ENCODE measurements around the gene ELAPOR1.
"Not testable (repeated sequence)": the region's sequence is repeated elsewhere in the genome, so short reads cannot be mapped to it uniquely, and the experiment has no call there.

Gene ELAPOR1

DNA sequence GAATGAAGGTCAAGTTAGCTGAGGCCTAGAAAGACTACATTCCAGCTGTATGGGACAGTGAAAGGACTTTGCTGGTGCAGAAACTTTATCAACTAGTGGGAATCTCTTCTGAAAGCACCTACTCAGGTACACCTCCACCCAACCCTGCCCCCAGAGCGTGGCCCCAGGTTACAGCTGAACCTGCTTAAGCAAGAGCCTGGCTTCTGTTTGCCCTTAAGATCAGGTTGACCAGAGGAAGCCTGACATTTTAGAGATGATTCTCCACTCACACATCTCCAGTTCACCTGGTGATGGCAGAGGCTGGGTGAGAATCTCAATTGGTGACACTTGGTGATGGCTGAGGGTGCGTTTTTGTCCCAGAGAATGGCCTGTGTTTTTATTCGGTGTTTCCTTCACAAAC lies 24.0 kb downstream of the ELAPOR1 start:
- no peak for DNase-seq

DNA sequence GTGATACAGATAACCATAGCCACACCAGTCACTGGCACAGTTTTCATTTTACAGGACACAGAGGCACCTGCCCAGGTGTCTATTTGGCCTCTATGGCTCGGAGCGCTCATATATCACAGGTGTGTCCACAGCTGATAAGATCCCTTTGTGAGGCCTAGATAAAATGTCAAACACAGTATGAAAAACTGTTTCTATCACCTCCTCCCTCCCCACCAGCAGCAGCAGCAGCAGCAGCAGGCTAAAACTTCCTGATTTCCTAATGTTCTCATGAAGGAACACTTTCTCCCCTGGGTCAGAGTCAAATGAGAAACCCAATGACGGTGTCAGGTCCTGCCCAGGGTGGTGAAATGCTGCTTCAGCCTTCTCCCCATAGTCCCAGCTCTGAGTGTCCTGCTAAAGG lies 24.4 kb downstream of the ELAPOR1 start:
- no peak for DNase-seq

DNA sequence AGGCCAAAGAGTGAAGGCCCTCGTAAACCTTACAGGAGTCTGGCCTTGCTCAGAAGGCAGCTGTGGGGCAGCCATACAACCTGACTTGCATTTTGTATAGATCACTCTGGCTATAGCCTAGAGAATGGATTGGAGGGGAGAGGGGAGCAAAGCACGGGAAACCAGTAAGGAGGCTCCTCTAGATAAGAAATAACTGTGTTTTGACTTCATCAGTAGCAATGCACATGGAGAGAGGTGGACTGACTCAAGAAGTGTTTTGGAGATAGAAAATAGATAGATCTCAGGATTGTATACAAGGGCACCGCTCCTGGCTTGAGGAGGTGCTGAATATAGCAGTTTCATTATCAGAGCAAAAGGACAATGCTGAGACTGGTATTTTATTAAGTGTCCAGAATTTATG lies 26.5 kb downstream of the ELAPOR1 start:
- no peak for DNase-seq

DNA sequence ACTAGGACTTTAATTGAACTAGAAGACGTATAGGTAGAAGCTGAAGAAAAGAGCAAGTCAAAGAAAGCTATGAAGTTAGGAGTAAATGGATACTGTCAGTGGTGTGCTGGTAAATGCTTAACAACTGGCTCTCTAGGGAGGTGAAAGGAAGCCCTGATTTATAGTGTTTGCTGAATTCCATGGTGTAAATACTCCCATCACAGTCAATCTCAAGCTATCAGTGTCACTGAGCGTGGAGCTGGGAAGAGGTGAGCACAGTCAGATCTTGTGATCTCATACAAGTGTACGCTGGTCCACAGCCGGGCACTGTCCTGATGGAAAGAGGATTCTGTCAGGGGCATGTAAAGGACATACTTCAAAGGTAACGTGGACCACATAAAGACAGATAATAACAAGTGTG lies 28.3 kb downstream of the ELAPOR1 start:
- no peak for DNase-seq

DNA sequence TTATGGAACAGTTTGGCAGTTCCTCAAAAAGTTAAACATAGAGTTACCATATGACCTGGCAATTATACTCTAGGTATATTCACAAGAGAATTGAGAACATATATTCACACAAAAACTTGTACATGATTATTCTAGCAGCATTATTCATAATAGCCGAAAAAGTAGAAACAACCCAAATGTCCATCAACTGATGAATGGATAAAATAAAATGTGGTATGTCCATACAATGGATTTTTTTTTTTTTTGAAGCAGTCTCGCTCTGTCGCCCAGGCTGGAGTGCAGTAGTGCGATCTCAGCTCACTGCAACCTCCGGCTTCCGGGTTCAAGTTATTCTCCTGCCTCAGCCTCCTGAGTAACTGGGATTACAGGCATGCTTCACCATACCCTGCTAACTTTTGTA lies 28.8 kb downstream of the ELAPOR1 start:
- not testable (repeated sequence) for DNase-seq

DNA sequence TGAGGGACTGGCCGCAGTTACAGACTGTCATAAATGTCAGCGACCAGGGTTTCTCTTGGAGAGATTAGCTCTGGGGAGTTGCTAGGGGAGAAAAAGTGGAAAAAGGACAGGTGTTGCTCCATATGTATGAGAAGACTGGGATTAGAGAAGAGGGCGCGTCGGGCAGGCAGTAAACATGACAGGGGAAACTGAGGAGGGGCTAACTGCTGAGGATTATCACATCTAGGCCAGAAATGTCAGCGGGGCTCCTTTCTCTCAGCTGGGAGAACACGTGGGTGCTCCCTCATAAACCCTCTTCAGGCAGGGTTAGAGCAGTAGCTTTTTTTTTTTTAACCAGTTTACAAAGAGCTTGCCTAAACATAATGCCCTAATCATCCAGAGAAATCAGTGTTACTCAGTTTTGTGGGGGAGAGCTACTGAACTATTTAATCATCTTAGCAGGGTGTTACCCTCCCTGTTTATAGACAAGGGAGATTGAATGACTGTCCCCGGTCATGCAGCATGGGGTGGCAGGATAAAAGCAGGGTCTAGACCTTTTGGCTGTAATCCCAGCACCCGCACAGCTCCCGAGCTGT lies 35.2 kb downstream of the ELAPOR1 start:
- no peak for DNase-seq

DNA sequence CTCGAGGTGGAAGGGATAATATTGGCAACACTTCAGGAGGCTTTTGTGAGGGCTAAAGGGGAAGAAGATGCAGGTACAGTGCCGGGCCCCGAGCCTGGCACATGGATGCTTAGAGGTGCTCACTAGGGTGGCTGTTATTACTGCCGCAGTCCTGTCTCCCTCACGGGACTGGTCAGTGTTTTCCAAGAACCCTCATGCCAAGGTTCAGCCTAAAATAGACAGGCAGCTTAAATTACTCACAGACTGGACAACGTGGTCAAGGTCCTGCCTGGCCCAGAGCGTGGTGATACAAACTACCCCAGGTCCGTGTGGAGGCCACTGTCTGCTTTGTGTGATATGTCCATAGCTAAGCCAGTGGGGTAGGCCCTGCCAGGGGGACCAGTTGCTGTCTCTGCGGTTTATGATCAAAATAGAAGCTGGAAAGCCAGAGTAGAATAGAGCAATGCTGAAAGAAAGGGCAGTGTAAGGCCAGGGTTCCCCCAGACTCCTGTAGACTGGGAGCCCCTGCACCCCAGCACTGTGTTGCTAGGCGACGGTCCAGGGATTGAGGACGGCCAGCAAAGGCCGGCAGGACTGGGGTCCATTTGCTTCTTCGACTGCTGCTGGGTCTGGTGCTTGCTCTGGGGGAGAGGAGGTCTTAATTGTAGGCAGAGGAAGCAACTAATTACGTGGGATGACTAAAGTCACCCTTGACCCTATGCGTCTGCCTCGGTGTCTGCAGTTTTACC lies 36.1 kb downstream of the ELAPOR1 start:
- DNase-seq = no peak

DNA sequence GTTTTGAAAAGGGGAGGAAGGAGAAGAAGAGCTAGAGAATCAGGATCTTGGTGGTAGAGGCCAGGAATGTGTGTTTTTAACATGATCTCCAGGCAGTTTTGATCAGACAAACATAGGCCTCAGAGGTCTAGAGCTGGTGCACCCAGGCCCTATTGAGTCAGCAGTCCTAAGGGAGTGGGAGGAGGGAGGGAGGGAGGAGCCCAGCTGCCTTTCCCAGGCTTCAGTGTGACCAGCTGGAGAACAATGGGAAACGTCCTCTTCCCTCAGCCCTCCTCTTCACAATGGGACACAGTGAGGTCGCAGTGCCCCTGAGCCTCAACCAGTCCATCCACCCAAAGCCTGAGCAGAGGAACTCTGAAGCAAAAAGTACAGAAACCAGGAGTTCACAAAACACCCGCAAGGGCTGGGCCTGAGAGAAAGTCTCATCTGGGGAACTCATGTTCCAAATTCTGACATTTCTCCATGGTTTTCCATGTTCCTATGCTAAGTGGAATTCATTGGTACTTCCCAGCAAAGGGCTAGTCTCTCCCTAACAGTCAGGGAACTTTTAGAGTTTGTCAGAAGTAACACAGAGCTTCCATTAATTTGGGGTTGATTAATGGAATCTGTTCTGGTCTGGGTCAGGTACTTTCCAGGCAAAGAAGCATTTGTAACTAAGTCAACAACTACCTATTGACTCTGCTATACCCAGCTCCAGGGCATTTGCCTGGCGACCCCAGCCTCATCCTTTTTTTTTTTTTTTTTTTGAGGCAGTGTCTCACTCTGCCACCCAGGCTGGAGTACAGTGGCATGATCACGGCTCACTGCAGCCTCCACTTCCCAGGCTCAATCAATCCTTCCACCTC lies 37.5 kb downstream of the ELAPOR1 start:
- no peak for DNase-seq

DNA sequence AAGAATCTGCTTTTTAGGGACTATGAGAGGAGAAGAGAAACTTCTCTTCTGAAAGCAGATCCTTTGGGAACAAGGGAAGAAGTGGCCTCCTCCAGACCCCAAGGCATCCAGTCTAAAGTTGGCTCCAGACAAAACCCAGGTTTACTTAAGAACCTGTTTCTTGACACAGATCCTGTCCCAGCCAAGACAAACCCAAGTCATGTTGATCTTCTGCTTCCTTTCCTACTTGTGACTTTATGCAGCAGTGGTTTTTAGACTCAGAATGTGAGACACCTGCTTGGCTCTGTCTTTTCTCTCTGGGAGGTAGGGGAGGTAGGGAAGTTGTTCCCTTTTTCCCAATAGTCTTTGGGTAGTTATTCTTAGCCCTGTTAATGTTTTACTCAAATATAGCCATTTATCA lies 38.3 kb downstream of the ELAPOR1 start:
- no peak for DNase-seq

DNA sequence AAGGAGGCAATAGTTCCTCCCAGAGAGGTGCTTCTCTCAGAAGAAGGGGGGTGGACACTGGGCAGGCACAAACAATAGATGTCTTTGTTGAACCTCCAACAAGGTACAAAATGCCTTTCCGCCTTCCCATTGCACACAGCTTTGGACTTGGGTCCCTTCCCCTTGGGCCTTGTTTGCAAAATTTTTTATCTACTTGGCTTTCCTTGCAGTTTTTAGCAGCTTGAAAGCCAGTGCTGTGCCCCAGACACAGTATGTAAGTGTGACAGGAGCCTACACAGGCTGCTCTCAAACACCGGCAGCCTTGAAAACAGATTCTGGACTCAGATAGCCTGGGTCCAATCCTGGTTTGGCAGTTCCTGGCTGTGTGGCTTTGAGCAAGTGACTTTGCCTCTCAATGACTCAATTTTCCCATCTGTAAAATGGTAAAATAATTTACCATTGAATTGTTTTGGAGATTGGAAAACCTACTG lies 43.0 kb downstream of the ELAPOR1 start:
- no peak for DNase-seq

DNA sequence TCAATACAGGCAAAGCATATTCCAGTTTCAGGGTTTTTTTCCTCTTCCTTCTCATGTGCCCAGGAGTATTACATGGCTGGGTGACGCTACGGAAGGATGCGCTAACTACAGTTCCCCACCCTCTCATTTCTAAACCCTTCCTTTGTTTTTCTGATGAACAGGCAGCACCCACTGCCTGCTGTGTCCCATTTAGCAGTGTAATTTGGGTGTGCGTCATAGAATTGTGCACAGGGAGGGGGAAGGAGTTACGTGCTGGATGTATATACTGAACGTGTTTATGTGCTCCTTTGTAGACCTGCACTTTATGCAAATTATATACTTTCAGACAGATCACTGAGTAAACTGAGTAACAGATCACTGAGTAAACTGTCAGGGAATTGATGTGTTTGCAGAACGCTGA lies 44.5 kb downstream of the ELAPOR1 start:
- no peak for DNase-seq

DNA sequence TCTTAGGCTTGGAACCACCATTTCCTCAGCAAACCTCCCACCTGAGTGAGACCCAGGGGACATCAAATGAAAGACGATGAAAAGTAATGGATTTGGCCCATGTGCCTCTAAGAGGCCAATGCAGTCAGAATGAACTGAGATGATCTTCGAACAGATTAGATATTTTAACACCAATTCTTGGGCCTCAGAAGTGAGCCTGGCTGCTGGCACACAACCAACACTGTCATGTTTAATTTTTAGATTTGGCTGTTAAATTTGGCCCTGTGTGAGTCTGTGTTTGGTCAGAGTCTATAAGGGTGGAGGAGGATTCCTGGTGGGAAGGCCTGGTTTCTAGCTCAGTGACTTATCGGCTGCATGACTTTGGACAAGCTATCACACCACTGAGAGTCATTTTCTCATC lies 45.4 kb downstream of the ELAPOR1 start:
- no peak for DNase-seq

DNA sequence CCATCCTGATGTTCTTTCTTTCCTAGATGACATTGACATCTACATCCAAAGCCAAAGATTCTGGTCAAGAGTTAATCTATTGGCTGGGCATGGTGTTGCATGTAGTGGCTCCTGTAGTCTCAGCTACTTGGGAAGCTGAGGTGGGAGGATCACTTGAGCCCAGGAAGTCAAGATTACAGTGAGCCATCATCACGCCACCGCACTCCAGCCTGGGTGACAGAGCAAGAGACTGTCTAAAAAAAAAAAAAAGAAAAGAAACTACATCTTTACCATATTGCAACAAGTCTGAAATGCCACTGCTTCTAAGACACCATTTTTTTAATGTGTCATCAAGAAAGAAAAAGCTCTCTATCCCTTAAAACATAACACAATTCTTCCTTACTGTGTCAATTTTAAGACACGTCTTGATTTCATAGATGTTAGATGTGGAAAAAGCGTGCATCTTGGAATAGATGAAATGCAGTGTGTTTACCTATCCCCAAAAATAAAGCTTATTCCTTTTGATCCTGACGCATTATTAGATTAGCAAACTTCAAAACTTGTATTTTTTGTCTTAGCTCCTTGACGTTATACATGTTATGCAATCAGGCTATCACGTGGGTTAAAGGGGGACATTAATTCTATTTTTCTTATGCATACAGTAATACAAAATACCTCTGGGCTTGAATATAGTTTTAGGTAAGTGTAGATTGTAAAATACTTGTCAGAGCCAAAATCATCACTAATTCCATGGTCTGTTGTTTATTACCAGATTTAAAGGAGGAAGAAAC lies 46.3 kb downstream of the ELAPOR1 start:
- DNase-seq = no peak

DNA sequence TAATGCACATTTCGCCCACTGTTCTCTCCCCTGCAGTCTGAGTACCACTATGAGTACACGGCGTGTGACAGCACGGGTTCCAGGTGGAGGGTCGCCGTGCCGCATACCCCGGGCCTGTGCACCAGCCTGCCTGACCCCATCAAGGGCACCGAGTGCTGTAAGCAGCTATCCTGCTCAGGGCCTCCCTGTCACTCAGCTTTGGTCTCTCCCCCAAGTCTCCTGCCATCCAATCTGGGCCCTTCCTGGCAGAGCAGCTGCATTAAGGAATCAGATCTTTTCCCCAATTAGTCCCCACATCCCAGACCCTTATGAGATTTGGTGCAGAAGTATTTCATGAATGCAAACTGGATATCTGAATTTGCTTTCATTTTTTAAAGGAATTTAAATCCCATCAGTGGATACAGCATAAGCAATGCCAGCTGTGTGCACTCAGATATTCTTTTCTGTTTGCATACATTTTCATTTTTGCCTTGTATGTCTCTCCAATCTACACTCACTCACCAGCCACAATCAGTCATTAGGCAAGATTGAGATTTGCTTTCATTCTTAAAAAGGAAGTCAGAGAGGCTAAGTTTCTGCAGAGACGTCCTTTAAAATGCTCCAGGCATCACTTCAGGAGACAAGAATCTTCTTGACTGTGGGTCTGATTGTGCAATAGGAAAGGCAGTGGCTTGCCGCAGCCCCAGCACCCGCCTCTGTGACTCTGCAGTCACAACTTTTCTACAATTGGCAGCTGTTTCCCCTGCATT lies 48.1 kb downstream of the ELAPOR1 start:
- DNase-seq = peak; percentile 97 to 98

DNA sequence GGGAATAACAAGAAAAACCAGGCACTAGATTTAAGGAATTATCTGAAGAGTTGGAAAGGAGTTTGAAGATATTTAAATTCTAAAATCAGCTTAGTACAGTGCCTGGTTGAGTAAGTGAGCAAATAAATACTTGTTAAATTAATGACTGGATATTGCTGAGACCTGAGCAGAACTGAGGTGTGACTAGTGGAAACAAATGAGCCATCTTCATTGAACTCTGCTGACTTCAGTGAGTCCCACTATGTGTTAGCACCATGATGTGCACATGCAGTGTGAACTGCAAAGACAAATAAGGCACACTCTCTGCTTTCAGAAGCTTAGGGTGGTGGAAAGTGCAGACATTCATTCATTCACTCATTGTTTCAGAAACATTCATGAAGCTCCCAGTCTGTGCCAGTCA lies 48.7 kb downstream of the ELAPOR1 start:
- no peak for DNase-seq

DNA sequence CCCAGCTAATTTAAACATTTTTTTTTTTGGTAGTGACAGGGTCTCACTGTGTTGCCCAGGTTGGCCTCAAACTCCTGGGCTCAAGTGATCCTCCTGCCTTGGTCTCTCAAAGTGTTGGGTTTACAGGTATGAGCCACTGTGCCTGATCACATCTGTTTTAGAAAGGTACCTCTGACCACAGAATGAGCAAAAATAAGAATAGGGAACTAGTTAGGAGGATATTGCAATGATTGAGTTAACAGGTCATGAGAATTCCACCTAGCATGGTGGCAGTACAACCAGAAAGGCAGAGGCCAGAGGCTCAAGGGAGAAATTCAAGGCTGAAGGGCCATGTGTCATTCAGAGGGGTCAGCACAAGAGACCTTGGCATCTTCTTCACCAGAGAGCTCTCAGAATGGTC lies 49.6 kb downstream of the ELAPOR1 start:
- DNase-seq = peak in 1 of 2 experiments; percentile 24
